CD8-positive, alpha-beta memory T cell (primary cell): ENCODE results near the gene C20orf96. TPM values are rescaled to one million over a fixed set of nuclear protein-coding genes. Genes with fewer than 3 reads are reported as not detected.

Experiments
- CTCF ChIA-PET: fragments of 350-600 bp; sonication (Branson Sonifier 250); formaldehyde crosslinking; loops from one replicate; lab custom pipeline; 2021; ENCODE audit warnings: antibody characterized with exemption; lab: Charles Lee
- POLR2A ChIA-PET: fragments of 350-600 bp; sonication (Branson Sonifier 250); formaldehyde crosslinking; loops from one replicate; lab custom pipeline; 2021; ENCODE audit warnings: antibody characterized with exemption; lab: Charles Lee
- DNase-seq, 5 donors: peaks; one replicate each; pipeline versions ENCODE4 v3.0.0 to v3.0.0-alpha.2; 2020 to 2022; ENCODE audit warnings: mixed read lengths in 1 of 5
- H3K27ac ChIP-seq: one replicate; pipeline ENCODE4 v1.7.0; 2013; ENCODE audit warnings: low read depth, mild to moderate bottlenecking, low read length, moderate library complexity
- H3K27me3 ChIP-seq: 2 replicates; pipeline ENCODE4 v1.7.0; 2013; ENCODE audit warnings: low read length, mild to moderate bottlenecking; ENCODE audit not compliant: insufficient read depth, poor library complexity, severe bottlenecking
- H3K36me3 ChIP-seq: 2 replicates; pipeline ENCODE4 v1.7.0; 2013; ENCODE audit warnings: mild to moderate bottlenecking, low read length, moderate library complexity; ENCODE audit not compliant: insufficient read depth
- H3K4me1 ChIP-seq: 2 replicates; pipeline ENCODE4 v1.7.0; 2013; ENCODE audit warnings: mild to moderate bottlenecking, low read length, moderate library complexity; ENCODE audit not compliant: insufficient read depth
- H3K4me3 ChIP-seq: 2 replicates; pipeline ENCODE4 v1.7.0; 2013; ENCODE audit warnings: mild to moderate bottlenecking, low read length
- H3K9me3 ChIP-seq: 2 replicates; pipeline ENCODE4 v1.7.0; 2013; ENCODE audit warnings: mild to moderate bottlenecking, low read length
- H3K27ac Mint-ChIP-seq, 8 donors: one replicate each; pipeline ENCODE4 v1.8.0; 2020 to 2021; ENCODE audit warnings: mixed read lengths in 8 of 8, mild to moderate bottlenecking in 6 of 8, inconsistent platforms in 3 of 8, moderate library complexity in 3 of 8
- H3K27me3 Mint-ChIP-seq, 2 donors: one replicate each; pipeline ENCODE4 v1.8.0; 2020 to 2021; ENCODE audit warnings: mixed read lengths in 2 of 2, mild to moderate bottlenecking in 1 of 2, moderate library complexity in 1 of 2
- H3K36me3 Mint-ChIP-seq, 3 donors: one replicate each; pipeline ENCODE4 v1.8.0; 2020 to 2021; ENCODE audit warnings: mixed read lengths in 3 of 3, inconsistent platforms in 1 of 3, mild to moderate bottlenecking in 1 of 3
- H3K4me1 Mint-ChIP-seq, 3 donors: one replicate each; pipeline ENCODE4 v1.8.0; 2020 to 2021; ENCODE audit warnings: mixed read lengths in 3 of 3, inconsistent platforms in 1 of 3, mild to moderate bottlenecking in 1 of 3
- H3K4me3 Mint-ChIP-seq, 7 donors: one replicate each; pipeline ENCODE4 v1.8.0; 2020 to 2021; ENCODE audit warnings: mixed read lengths in 7 of 7, mild to moderate bottlenecking in 6 of 7, moderate library complexity in 4 of 7, inconsistent platforms in 2 of 7
- H3K9me3 Mint-ChIP-seq, 5 donors: one replicate each; pipeline ENCODE4 v1.8.0; 2020 to 2022; ENCODE audit warnings: mixed read lengths in 5 of 5, mild to moderate bottlenecking in 3 of 5, moderate library complexity in 2 of 5, inconsistent platforms in 1 of 5
- polyA plus RNA-seq: library from polyadenylated mRNA; unstranded; fragments of 300-500 nt; fragmentation: Illumina TruSeq; gene quantifications from one replicate; pipeline ENCODE4 v1.2.3, GENCODE V29; 2021
- total RNA-seq, 2 experiments: library from RNA; stranded (reverse); gene quantifications; one replicate each; pipeline ENCODE4 v1.2.3, GENCODE V29; 2021

The C20orf96 gene
- total and polyA plus RNA-seq, 3 experiments from 2014 or later, result 0.46 to 4.3 (median 3.7) TPM

DNA sequence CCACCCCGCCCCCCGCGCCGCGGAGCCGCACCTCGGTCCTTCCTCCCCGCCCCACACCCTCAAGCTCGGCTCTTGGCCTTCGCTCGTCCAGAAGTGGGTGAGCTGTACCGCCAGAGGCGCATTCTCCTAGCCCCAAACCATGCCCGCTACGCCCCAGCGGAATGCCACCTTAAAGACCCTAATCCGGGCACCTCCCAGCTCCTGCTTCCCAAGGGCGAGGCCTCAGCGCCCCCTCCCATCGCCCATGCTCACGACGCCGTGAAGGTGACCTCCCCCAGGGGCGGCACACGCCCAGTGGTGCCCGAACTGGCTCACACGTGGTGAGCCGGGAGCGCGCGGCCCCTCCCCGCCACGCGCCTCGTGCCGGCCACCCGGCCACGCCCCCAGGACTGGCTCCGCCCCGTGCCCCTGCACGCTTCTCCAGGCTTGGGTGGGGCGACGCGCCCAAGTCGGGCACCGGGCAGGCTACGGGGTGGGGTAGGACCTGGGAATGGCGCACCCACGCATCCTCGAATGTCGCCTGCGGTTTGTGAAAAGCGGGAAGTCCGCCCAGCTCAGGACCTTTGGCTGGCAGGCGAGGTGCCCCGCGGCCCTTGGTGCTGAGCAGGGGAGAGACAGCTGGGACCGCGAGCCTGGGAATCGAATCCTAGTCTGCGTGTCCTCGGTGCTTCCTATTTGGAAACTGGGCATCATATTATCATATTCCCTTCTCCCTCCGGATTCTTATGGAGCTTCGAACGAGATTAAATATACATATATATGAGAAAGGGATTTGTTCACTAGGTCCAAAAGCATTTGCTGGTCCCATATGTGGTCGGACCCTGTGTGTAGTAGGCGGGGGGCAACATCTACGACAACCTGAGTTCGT is 33.9 kb upstream of the C20orf96 start:
- Mint-ChIP-seq H3K27me3 (peaks cover 0 to 5% of the 10 kb centered on the region in 2 donors), H3K4me3 (peak overlapping the region; percentile 91 to 100 (median 92)), H3K4me1 (peaks cover 0 to 30% (median 18%) of the 10 kb centered on the region in 3 donors), H3K36me3 (peaks cover 0 to 3% (median 0%) of the 10 kb centered on the region in 3 donors), H3K27ac (peak overlapping the region; percentile 72 to 96 (median 92)), H3K9me3 (no peaks in the 10 kb centered on the region)
- H3K9me3 ChIP-seq, result no peaks in the 10 kb centered on the region
- peak overlapping the region; percentile 62 for H3K4me3 ChIP-seq
- CTCF ChIA-PET, result interaction anchor here (0.9 to 2.8 kb wide), 8 partner anchors 12 to 58 kb away, joined by 3 to 14 read pairs (median 6); partner anchors contain the start of gene ZCCHC3
- peak overlapping the region; percentile 28 for H3K27ac ChIP-seq
- peaks cover 22% of the 10 kb centered on the region for H3K4me1 ChIP-seq
- H3K36me3 ChIP-seq, result no peaks in the 10 kb centered on the region
- POLR2A ChIA-PET, result interaction anchor here (0.5 to 4.1 kb wide), 2 partner anchors 26 to 62 kb away, joined by 3 to 62 read pairs; partner anchors contain the start of gene ZCCHC3
- H3K27me3 ChIP-seq, result no peaks in the 10 kb centered on the region
- DNase-seq, result peak; percentile 83 to 92 (median 87)

DNA sequence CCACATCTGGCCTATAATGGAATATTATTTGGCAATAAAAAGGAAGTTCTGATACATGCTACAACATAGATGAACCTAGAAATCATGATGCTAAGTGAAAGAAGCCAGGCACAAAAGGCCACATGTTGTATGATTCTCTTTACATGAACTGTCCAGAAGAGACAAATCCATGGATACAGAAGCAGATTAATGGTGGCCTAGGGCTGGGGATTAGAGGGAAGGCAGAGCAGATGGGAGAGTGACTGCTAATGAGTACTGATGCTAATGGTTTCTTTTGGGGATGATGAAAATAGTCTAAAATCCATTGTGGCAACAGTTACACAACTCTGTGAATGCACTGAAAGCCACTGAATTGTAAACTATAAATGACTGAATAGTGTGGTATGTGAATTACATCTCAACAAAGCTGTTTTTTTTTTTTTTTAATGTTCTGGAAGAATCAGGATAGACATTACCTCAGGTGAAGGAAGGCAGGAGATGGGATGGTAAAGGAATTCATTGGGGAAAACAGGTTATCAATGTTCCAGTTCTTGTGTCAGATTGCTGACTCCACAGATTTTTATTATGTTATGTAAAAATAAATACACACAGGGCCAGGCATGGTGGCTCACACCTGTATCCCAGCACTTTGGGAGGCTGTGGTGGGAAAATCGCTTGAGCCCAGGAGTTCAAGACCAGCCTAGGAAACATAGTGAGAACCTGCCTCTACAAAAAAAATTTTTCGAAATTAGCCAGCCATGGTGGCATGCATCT is 25.9 kb upstream of the C20orf96 start:
- H3K4me3 Mint-ChIP-seq, result no peak overlapping the region
- H3K4me1 ChIP-seq, result no peaks in the 10 kb centered on the region
- POLR2A ChIA-PET, result no interaction called here

DNA sequence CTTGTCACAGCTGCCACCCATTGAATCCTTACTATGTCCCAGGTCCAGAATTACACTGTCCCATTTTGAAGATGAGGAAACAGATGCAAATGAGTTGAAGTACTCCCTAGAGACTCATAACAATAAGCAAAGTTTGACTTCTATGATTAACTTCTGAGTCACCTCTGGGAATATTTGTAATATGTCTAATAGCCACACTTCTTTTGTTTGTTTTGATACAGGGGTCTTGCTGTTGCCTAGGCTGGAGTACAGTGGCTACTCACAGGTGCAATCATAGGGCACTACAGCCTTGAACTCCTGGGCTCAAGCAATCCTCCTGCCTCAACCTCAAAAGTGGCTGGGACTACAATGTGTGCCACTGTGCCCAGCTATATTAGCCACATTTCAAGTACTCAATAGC is 23.4 kb upstream of the C20orf96 start:
- H3K4me3 ChIP-seq, result no peak overlapping the region
- H3K36me3 ChIP-seq, result no peaks in the 10 kb centered on the region
- Mint-ChIP-seq H3K27ac (no peak overlapping the region), H3K4me1 (peaks cover 9 to 14% (median 10%) of the 10 kb centered on the region in 3 donors), H3K27me3 (no peaks in the 10 kb centered on the region), H3K9me3 (no peaks in the 10 kb centered on the region), H3K4me3 (no peak overlapping the region), H3K36me3 (peaks cover 0 to 2% (median 0%) of the 10 kb centered on the region in 3 donors)
- no peaks in the 10 kb centered on the region for H3K27me3 ChIP-seq
- H3K4me1 ChIP-seq, result peaks cover 11% of the 10 kb centered on the region
- ChIA-PET CTCF (interaction anchor here (2.6 kb wide), 1 partner anchor 10 kb away, joined by 6 read pairs; the partner anchor contains the start of gene SOX12), POLR2A (no interaction called here)
- no peak for DNase-seq
- no peaks in the 10 kb centered on the region for H3K9me3 ChIP-seq
- no peak overlapping the region for H3K27ac ChIP-seq

More for the DNA sequence above, 25.9 kb upstream of the C20orf96 start:
- peaks cover 0 to 4% of the 10 kb centered on the region in 2 donors for H3K27me3 Mint-ChIP-seq
- Histone ChIP-seq H3K27me3 (no peaks in the 10 kb centered on the region), H3K4me3 (no peak overlapping the region), H3K36me3 (no peaks in the 10 kb centered on the region), H3K9me3 (no peaks in the 10 kb centered on the region), H3K27ac (no peak overlapping the region)
- no peaks in the 10 kb centered on the region for H3K4me1 Mint-ChIP-seq
- peaks cover 0 to 2% (median 0%) of the 10 kb centered on the region in 3 donors for H3K36me3 Mint-ChIP-seq
- no peak overlapping the region for H3K27ac Mint-ChIP-seq
- CTCF ChIA-PET, result no interaction called here
- H3K9me3 Mint-ChIP-seq, result no peaks in the 10 kb centered on the region
- no peak for DNase-seq

DNA sequence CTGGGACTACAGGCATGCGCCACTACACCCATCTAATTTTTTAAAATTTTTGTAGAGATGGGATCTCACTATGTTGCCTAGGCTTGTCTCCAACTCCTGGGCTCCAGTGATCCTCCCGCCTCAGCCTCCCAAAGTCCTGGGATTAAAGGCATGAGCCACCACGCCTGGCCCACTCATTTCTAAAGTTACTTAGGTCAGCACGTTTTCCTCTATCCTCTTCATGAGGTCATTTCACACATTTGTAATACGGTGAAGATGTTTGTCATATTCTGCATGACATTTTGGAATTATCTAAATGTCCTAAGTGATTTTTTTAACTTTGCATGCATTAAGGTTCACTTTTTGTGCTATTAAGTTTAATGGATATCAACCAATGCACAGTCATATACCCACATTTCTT is 22.9 kb upstream of the C20orf96 start:
- Mint-ChIP-seq H3K27me3 (no peaks in the 10 kb centered on the region), H3K9me3 (no peaks in the 10 kb centered on the region), H3K4me1 (peaks cover 9 to 14% (median 10%) of the 10 kb centered on the region in 3 donors), H3K27ac (no peak overlapping the region), H3K4me3 (no peak overlapping the region), H3K36me3 (peaks cover 0 to 2% (median 0%) of the 10 kb centered on the region in 3 donors)
- Histone ChIP-seq H3K4me3 (no peak overlapping the region), H3K27ac (no peak overlapping the region), H3K9me3 (no peaks in the 10 kb centered on the region), H3K27me3 (no peaks in the 10 kb centered on the region), H3K36me3 (no peaks in the 10 kb centered on the region), H3K4me1 (peaks cover 11% of the 10 kb centered on the region)
- ChIA-PET CTCF (interaction anchor here (2.6 kb wide), 1 partner anchor 11 kb away, joined by 6 read pairs; the partner anchor contains the start of gene SOX12), POLR2A (no interaction called here)
- DNase-seq, result no peak

DNA sequence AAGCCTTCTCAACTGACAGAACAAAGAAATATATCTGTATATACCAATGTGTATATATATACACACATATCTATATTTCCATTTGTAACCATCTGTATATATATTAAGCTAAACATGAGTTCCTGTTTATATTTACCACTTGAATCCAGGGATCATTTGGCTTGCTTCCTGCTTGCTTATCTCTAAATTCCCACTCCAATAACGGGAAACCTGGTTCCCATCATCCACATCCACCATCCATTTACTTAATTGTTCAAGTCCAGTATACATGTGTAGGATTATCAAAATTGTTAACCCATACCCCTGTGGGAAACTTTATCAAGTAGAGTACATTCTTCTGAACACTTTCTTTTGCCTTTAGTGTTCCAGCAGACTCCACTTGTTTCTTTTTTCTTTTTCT is 22.3 kb upstream of the C20orf96 start:
- ChIA-PET CTCF (interaction anchor here (0.8 to 2.6 kb wide), 2 partner anchors 11 to 17 kb away, joined by 3 to 6 read pairs; partner anchors contain the start of gene SOX12), POLR2A (no interaction called here)
- no peaks in the 10 kb centered on the region for H3K27me3 Mint-ChIP-seq
- no peak overlapping the region for H3K27ac Mint-ChIP-seq
- H3K4me1 ChIP-seq, result peaks cover 11% of the 10 kb centered on the region
- H3K36me3 Mint-ChIP-seq, result peaks cover 0 to 2% (median 0%) of the 10 kb centered on the region in 3 donors
- no peak overlapping the region for H3K4me3 Mint-ChIP-seq
- H3K27me3 ChIP-seq, result no peaks in the 10 kb centered on the region
- H3K4me1 Mint-ChIP-seq, result peaks cover 9 to 14% (median 10%) of the 10 kb centered on the region in 3 donors
- H3K27ac ChIP-seq, result no peak overlapping the region
- H3K36me3 ChIP-seq, result no peaks in the 10 kb centered on the region
- no peak for DNase-seq
- H3K9me3 Mint-ChIP-seq, result no peaks in the 10 kb centered on the region
- no peaks in the 10 kb centered on the region for H3K9me3 ChIP-seq
- H3K4me3 ChIP-seq, result no peak overlapping the region

DNA sequence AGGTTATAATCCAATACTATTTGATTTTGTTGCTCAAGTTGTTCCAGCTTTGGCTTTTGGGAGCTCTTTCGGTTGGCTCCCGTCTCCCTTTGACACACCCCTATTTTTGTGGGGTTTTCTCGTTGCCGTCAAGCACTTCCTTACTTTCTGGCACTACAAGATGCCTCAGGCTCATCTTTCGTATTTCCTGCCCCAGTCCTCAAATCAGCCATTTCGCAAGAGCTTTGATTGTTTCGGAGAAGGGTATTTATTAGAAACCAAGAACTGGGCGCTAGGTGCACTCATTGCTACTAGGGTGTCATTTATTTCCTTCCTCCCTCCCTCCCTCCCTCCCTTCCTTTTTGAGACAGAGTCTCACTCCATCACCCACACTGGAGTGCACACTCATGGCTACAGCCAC is 21.5 kb upstream of the C20orf96 start:
- Histone ChIP-seq H3K27ac (no peak overlapping the region), H3K9me3 (no peaks in the 10 kb centered on the region), H3K4me3 (no peak overlapping the region), H3K4me1 (peaks cover 11% of the 10 kb centered on the region), H3K27me3 (no peaks in the 10 kb centered on the region), H3K36me3 (no peaks in the 10 kb centered on the region)
- POLR2A ChIA-PET, result no interaction called here
- no peak for DNase-seq
- CTCF ChIA-PET, result interaction anchor here (0.8 to 2.6 kb wide), 3 partner anchors 12 to 18 kb away, joined by 3 to 6 read pairs (median 3); partner anchors contain the start of genes SOX12 and ZCCHC3
- H3K9me3 Mint-ChIP-seq, result no peaks in the 10 kb centered on the region
- no peak overlapping the region for H3K27ac Mint-ChIP-seq
- H3K4me1 Mint-ChIP-seq, result peaks cover 9 to 14% (median 10%) of the 10 kb centered on the region in 3 donors
- H3K36me3 Mint-ChIP-seq, result peaks cover 0 to 2% (median 0%) of the 10 kb centered on the region in 3 donors
- H3K4me3 Mint-ChIP-seq, result no peak overlapping the region
- H3K27me3 Mint-ChIP-seq, result no peaks in the 10 kb centered on the region

DNA sequence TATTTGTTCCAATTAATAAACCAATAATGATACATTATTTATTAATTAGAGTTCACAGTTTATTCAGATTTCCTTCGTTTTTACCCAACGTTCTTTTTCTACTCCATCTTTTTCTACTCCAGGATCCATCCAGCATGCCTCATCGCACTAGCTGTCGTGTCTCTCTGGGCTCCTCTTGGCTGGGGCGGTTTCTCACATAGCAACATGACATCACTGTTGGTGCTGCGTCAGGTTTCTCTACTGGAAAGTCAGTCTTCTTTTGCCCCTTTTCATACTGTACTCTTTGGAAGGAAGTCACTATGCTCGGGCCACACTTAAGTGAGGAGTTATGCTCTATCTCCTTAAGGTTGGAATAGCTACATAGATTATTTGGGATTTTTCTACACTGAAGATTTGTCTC is 21.1 kb upstream of the C20orf96 start:
- ChIA-PET POLR2A (no interaction called here), CTCF (interaction anchor here (1.0 to 2.6 kb wide), 2 partner anchors 12 to 14 kb away, joined by 3 to 6 read pairs; partner anchors contain the start of genes SOX12 and ZCCHC3)
- Mint-ChIP-seq H3K4me3 (no peak overlapping the region), H3K27ac (peak overlapping the region in 1 of 8 donors; percentile 15), H3K27me3 (no peaks in the 10 kb centered on the region), H3K9me3 (no peaks in the 10 kb centered on the region), H3K4me1 (peaks cover 9 to 14% (median 10%) of the 10 kb centered on the region in 3 donors), H3K36me3 (peaks cover 0 to 2% (median 0%) of the 10 kb centered on the region in 3 donors)
- H3K9me3 ChIP-seq, result no peaks in the 10 kb centered on the region
- no peak overlapping the region for H3K27ac ChIP-seq
- H3K36me3 ChIP-seq, result no peaks in the 10 kb centered on the region
- no peaks in the 10 kb centered on the region for H3K27me3 ChIP-seq
- H3K4me1 ChIP-seq, result peaks cover 11% of the 10 kb centered on the region
- DNase-seq, result no peak
- no peak overlapping the region for H3K4me3 ChIP-seq
